SU-DHL-6 (cell line): ENCODE results near the gene NHS.

Experiments used
- H2AFZ ChIP-seq: fragments of 200-600 bp; sonication (generic); 2 replicates; pipeline ENCODE4 v1.6.1; 2014; ENCODE audit warnings: low read depth, mild to moderate bottlenecking, moderate library complexity, mixed read lengths, antibody characterized with exemption, low read length; ENCODE audit not compliant: severe bottlenecking
- H3F3A ChIP-seq: fragments of 200-600 bp; shearing (Covaris generic); 2 replicates; pipeline ENCODE4 v1.6.0; 2016; ENCODE audit warnings: antibody characterized with exemption, mild to moderate bottlenecking; ENCODE audit not compliant: insufficient read depth
- H3K27ac ChIP-seq: fragments of 200-600 bp; sonication (generic); 2 replicates; pipeline ENCODE4 v1.5.1; 2016; ENCODE audit warnings: low read depth, mild to moderate bottlenecking, low read length, moderate library complexity, mixed read lengths
- H3K27me3 ChIP-seq: fragments of 200-600 bp; sonication (generic), shearing (Covaris generic); 2 replicates; pipeline ENCODE4 v1.6.0; 2014; ENCODE audit warnings: mild to moderate bottlenecking, low read length
- H3K36me3 ChIP-seq: fragments of 200-600 bp; sonication (generic); 2 replicates; pipeline ENCODE4 v1.6.1; 2014; ENCODE audit warnings: mild to moderate bottlenecking, low read length, mixed read lengths
- H3K4me2 ChIP-seq: fragments of 300-600, 200-600 bp; shearing (Covaris generic), sonication (generic); 2 replicates; pipeline ENCODE4 v1.6.0; 2014; ENCODE audit warnings: low read length, low read depth, mild to moderate bottlenecking; ENCODE audit not compliant: poor library complexity, severe bottlenecking
- H3K4me3 ChIP-seq: fragments of 200-600 bp; sonication (generic); 2 replicates; pipeline ENCODE4 v1.5.1; 2014; ENCODE audit warnings: antibody characterized with exemption, low read length, mild to moderate bottlenecking, mixed read lengths; ENCODE audit not compliant: insufficient read depth, poor library complexity, severe bottlenecking
- H3K79me2 ChIP-seq: fragments of 200-600 bp; sonication (generic); 2 replicates; pipeline ENCODE4 v1.6.1; 2014; ENCODE audit warnings: mild to moderate bottlenecking, low read length, moderate library complexity; ENCODE audit not compliant: insufficient read depth
- H3K9ac ChIP-seq: fragments of 200-600 bp; sonication (generic); 2 replicates; pipeline ENCODE4 v1.7.0; 2014; ENCODE audit warnings: mild to moderate bottlenecking, low read length
- H3K9me2 ChIP-seq: fragments of 200-600 bp; sonication (generic); replicated peaks from 2 replicates; pipeline ENCODE4 v1.6.1; 2014; ENCODE audit warnings: low read length; ENCODE audit not compliant: insufficient read depth
- H3K9me3 ChIP-seq: fragments of 200-600 bp; sonication (generic); 2 replicates; pipeline ENCODE4 v1.6.1; 2014; ENCODE audit warnings: low read length, mixed read lengths; ENCODE audit not compliant: insufficient read depth
- H4K20me1 ChIP-seq: fragments of 200-600 bp; sonication (generic); 2 replicates; pipeline ENCODE4 v1.6.1; 2014; ENCODE audit warnings: low read depth, mild to moderate bottlenecking, antibody characterized with exemption, low read length, moderate library complexity, mixed read lengths
- CTCF ChIP-seq: fragments of 200-600 bp; sonication (generic); IDR thresholded peaks from one replicate; pipeline ENCODE4 v1.5.1; 2017; ENCODE audit warnings: antibody characterized with exemption, mild to moderate bottlenecking, low read length, moderate library complexity; ENCODE audit not compliant: insufficient read depth, poor library complexity, severe bottlenecking
- EZH2phosphoT487 ChIP-seq: fragments of 200-600 bp; sonication (generic), shearing (Covaris generic); conservative IDR thresholded peaks from 2 replicates; pipeline ENCODE4 v1.6.1; 2018; ENCODE audit warnings: mild to moderate bottlenecking, antibody characterized with exemption, low read length, moderate library complexity, mixed read lengths

Gene NHS

GRCh38 chrX:17621566-17622270, 246.7 kb downstream of the NHS start:
- Histone ChIP-seq H3K27me3 (no peaks in the 10 kb centered on the region), H3K27ac (no peak overlapping the region)

GRCh38 chrX:17622331-17622730, 247.3 kb downstream of the NHS start:
- Histone ChIP-seq H3F3A (no peaks in the 10 kb centered on the region), H3K79me2 (no peaks in the 10 kb centered on the region), H3K9ac (no peak overlapping the region), H3K4me2 (no peak overlapping the region), H3K36me3 (no peaks in the 10 kb centered on the region), H3K9me3 (no peaks in the 10 kb centered on the region), H3K27me3 (no peaks in the 10 kb centered on the region), H3K9me2 (no peaks in the 10 kb centered on the region), H4K20me1 (no peaks in the 10 kb centered on the region), H3K4me3 (no peak overlapping the region), H3K27ac (no peak overlapping the region), H2AFZ (no peak overlapping the region)
- no peak for TF ChIP-seq CTCF
- no peak for TF ChIP-seq EZH2phosphoT487

More at GRCh38 chrX:17621566-17622270, 246.7 kb downstream of the NHS start:
- Histone ChIP-seq H2AFZ (no peak overlapping the region), H3K9ac (no peak overlapping the region), H3F3A (no peaks in the 10 kb centered on the region), H3K79me2 (no peaks in the 10 kb centered on the region), H3K36me3 (no peaks in the 10 kb centered on the region), H3K9me3 (no peaks in the 10 kb centered on the region), H3K9me2 (no peaks in the 10 kb centered on the region), H3K4me3 (no peak overlapping the region), H3K4me2 (no peak overlapping the region), H4K20me1 (no peaks in the 10 kb centered on the region)
- TF ChIP-seq EZH2phosphoT487 (no peak), CTCF (no peak)

- Histone ChIP-seq H3K9me3 (no peaks in the 10 kb centered on the region), H3K79me2 (no peaks in the 10 kb centered on the region), H3K9me2 (no peaks in the 10 kb centered on the region), H3K27ac (no peak overlapping the region), H4K20me1 (no peaks in the 10 kb centered on the region), H3K36me3 (no peaks in the 10 kb centered on the region), H3K27me3 (no peaks in the 10 kb centered on the region), H3K4me2 (no peak overlapping the region), H3K4me3 (no peak overlapping the region), H3F3A (no peaks in the 10 kb centered on the region), H3K9ac (no peak overlapping the region), H2AFZ (no peak overlapping the region)
- no peak for TF ChIP-seq CTCF
Measured at GRCh38 chrX:17623750-17624149, 248.8 kb downstream of the NHS start.
